Keratinocyte (primary cell): ENCODE results near the gene RASL11A. TPM values are rescaled to one million over a fixed set of nuclear protein-coding genes. Genes with fewer than 3 reads are reported as not detected.

Source experiments
- DNase-seq: peaks from one replicate; pipeline ENCODE4 v3.0.0-alpha.2; 2011; ENCODE audit warnings: low read depth, missing footprints, low spot score
- FAIRE-seq: peaks from 2 replicates; lab custom pipeline; 2011; peaks lifted over from hg19 to GRCh38; lab: Jason Lieb, UNC
- H2AFZ ChIP-seq: 2 replicates; pipeline ENCODE4 v1.6.0; 2012; ENCODE audit warnings: low read length, control low read depth, inconsistent platforms; ENCODE audit not compliant: control insufficient read depth
- H3K27ac ChIP-seq: 2 replicates; pipeline ENCODE4 v1.5.1; 2011; ENCODE audit warnings: low read length; ENCODE audit not compliant: control insufficient read depth, insufficient read depth
- H3K27me3 ChIP-seq: 3 replicates; pipeline ENCODE4 v1.6.0; 2011; ENCODE audit warnings: low read length; ENCODE audit not compliant: control insufficient read depth, insufficient read depth; ENCODE audit errors: extremely low read depth
- H3K36me3 ChIP-seq, 2 experiments: 2 replicates in 1 of 2; 3 replicates in 1 of 2; pipeline ENCODE4 v1.5.1; 2011; ENCODE audit warnings: low read length in 2 of 2, mild to moderate bottlenecking in 1 of 2; ENCODE audit not compliant: control insufficient read depth in 2 of 2, insufficient read depth in 2 of 2; ENCODE audit errors: extremely low read depth in 1 of 2
- H3K4me1 ChIP-seq: 3 replicates; pipeline ENCODE4 v1.5.1; 2011; ENCODE audit warnings: low read length; ENCODE audit not compliant: control insufficient read depth, insufficient read depth; ENCODE audit errors: extremely low read depth
- H3K4me2 ChIP-seq: 3 replicates; pipeline ENCODE4 v1.6.0; 2011; ENCODE audit warnings: low read depth, low read length; ENCODE audit not compliant: control insufficient read depth, insufficient read depth; ENCODE audit errors: extremely low read depth
- H3K4me3 ChIP-seq, 3 experiments: fragments of 200-600 bp in 1 of 3; sonication (generic) in 1 of 3; 2 replicates in 2 of 3; 3 replicates in 1 of 3; pipeline ENCODE4 v1.5.1; 2011 to 2016; ENCODE audit warnings: low read length in 3 of 3, mild to moderate bottlenecking in 3 of 3, control low read depth in 2 of 3, inconsistent platforms in 1 of 3, low read depth in 1 of 3, mixed read lengths in 1 of 3, mixed run types in 1 of 3, moderate library complexity in 1 of 3; ENCODE audit not compliant: control insufficient read depth in 2 of 3, insufficient read depth in 2 of 3; ENCODE audit errors: extremely low read depth in 1 of 3
- H3K79me2 ChIP-seq: 2 replicates; pipeline ENCODE4 v1.6.0; 2012; ENCODE audit warnings: low read length; ENCODE audit not compliant: control insufficient read depth, insufficient read depth
- H3K9ac ChIP-seq: 3 replicates; pipeline ENCODE4 v1.6.0; 2011; ENCODE audit warnings: low read length; ENCODE audit not compliant: control insufficient read depth, insufficient read depth; ENCODE audit errors: extremely low read depth
- H3K9me1 ChIP-seq: 3 replicates; pipeline ENCODE4 v1.6.0; 2011; ENCODE audit warnings: low read length; ENCODE audit not compliant: control insufficient read depth, insufficient read depth; ENCODE audit errors: extremely low read depth
- H3K9me3 ChIP-seq: 2 replicates; pipeline ENCODE4 v1.5.1; 2012; ENCODE audit warnings: low read depth, low read length; ENCODE audit not compliant: control insufficient read depth
- H4K20me1 ChIP-seq: 3 replicates; pipeline ENCODE4 v1.6.0; 2011; ENCODE audit warnings: low read length; ENCODE audit not compliant: control insufficient read depth, insufficient read depth; ENCODE audit errors: extremely low read depth
- CTCF ChIP-seq, 3 experiments: IDR thresholded peaks in 1 of 3; conservative IDR thresholded peaks in 1 of 3; optimal IDR thresholded peaks in 1 of 3; 2 replicates in 2 of 3; 3 replicates in 1 of 3; pipeline versions ENCODE3 to v1.5.1; 2011; ENCODE audit warnings: low read length in 3 of 3, mild to moderate bottlenecking in 3 of 3, moderate library complexity in 2 of 3, control low read depth in 1 of 3, inconsistent platforms in 1 of 3; ENCODE audit not compliant: insufficient read depth in 2 of 3; ENCODE audit errors: extremely low read depth in 1 of 3
- EZH2 ChIP-seq: IDR thresholded peaks from one replicate; pipeline ENCODE4 v1.6.1; 2012; ENCODE audit warnings: inconsistent platforms, mild to moderate bottlenecking, low read length, moderate library complexity
- dilution Hi-C: fragments of 300-500 bp; cut with MboI; formaldehyde crosslinking; loops from one replicate; pipeline ENCODE4 v1.7.0; 2020; ENCODE audit warnings: low sequenced_read_pairs; ENCODE audit not compliant: extremely low pct_ligation_motif_present
- polyA plus RNA-seq, 5 experiments: library from polyadenylated mRNA; depleted of rRNA in 3 of 5; stranded (reverse) in 3 of 5; stranded (forward) in 1 of 5; unstranded in 1 of 5; fragments of >200 nt; gene quantifications; 1 replicate in 1 of 5; 2 replicates in 3 of 5; 3 replicates in 1 of 5; pipeline versions ENCODE4 v1.2.1 to v1.2.3, GENCODE V29; 2011 to 2012; ENCODE audit warnings: missing spikeins in 2 of 5, low read depth in 1 of 5, low replicate concordance in 1 of 5

The RASL11A gene
- polyA plus RNA-seq, 1 donor (not counting 4 experiments of a cell fraction or from before 2014, with no cell fraction given), result 1.5 TPM

DNA sequence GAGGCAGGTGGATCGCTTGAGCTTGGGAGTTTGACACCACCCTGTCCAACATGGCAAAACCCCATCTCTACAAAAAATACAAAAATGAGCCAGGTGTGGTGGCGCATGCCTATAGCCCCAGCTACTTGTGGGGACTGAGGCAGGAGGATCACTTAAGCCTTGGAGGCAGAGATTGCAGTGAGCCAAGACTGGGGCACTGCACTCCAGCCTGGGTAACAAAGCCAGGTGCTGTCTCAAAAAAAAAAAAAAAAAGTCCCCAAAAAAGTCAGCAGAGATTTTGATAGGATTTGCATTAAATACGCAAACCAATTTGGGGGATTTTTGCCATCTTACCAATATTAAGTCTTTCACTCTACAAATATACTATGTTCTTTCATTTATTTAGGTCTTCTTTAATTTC lies 41.0 kb upstream of the RASL11A start:
- TF ChIP-seq CTCF (optimal IDR thresholded peaks at IDR 0.05 in 1 of 3, IDR thresholded peaks at IDR 0.05 in 1 of 3, conservative IDR thresholded peaks at IDR 0.05 in 1 of 3; ENCODE audit: extremely low read depth in 1 of 3, insufficient read depth in 2 of 3, low read length in 3 of 3) (no peak), EZH2 (no peak)
- Histone ChIP-seq H2AFZ (no peak overlapping the region), H3K9ac (no peak overlapping the region), H3K4me1 (no peaks in the 10 kb centered on the region), H3K27me3 (no peaks in the 10 kb centered on the region), H3K9me3 (no peaks in the 10 kb centered on the region), H3K79me2 (no peaks in the 10 kb centered on the region), H3K4me3 (no peak overlapping the region), H3K36me3 (no peaks in the 10 kb centered on the region), H3K27ac (no peak overlapping the region), H3K9me1 (no peaks in the 10 kb centered on the region), H3K4me2 (no peak overlapping the region), H4K20me1 (no peaks in the 10 kb centered on the region)
- dilution Hi-C loops, result no loop called here
- DNase-seq (no peak), FAIRE-seq (no peak)

DNA sequence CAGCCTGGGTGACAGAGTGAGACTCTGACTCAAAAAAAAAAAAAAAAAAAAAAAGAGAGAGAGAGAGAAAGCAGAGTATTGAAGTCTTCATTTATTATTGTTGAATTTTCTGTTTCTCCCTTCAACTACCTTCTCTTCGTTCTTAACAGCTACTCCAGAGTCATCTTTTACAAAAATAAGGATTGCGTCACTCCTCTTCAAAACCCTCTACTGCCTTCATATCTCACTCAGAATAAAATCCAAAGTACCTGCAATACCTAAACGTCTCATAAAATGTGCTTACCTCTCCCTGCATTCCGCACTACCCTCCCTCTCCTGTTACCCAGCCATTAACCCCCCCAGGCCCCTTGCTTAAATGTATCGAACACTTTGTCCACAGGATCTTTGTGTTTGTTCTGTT lies 36.7 kb upstream of the RASL11A start:
- DNase-seq (no peak), FAIRE-seq (no peak)
- Histone ChIP-seq H3K36me3 (no peaks in the 10 kb centered on the region), H3K4me3 (no peak overlapping the region), H2AFZ (no peak overlapping the region), H3K79me2 (no peaks in the 10 kb centered on the region), H3K27me3 (no peaks in the 10 kb centered on the region), H3K9me3 (no peaks in the 10 kb centered on the region), H3K27ac (no peak overlapping the region), H4K20me1 (no peaks in the 10 kb centered on the region), H3K4me2 (no peak overlapping the region), H3K4me1 (no peaks in the 10 kb centered on the region), H3K9me1 (no peaks in the 10 kb centered on the region), H3K9ac (no peak overlapping the region)
- TF ChIP-seq CTCF (optimal IDR thresholded peaks at IDR 0.05 in 1 of 3, IDR thresholded peaks at IDR 0.05 in 1 of 3, conservative IDR thresholded peaks at IDR 0.05 in 1 of 3; ENCODE audit: extremely low read depth in 1 of 3, insufficient read depth in 2 of 3, low read length in 3 of 3), result no peak
- TF ChIP-seq EZH2, result no peak
- dilution Hi-C loops, result no loop called here
